HepG2 (cell line): ENCODE measurements around the gene BYSL. TPM values are rescaled to one million over a fixed set of nuclear protein-coding genes. Genes with fewer than 3 reads are reported as not detected.
A peak's percentile ranks its signal among the peaks of the same experiment; 100 is the strongest.

Experiments
- CEBPG ChIP-seq: IDR thresholded peaks from 2 replicates; pipeline ENCODE4 v1.6.1; 2016
- CHD2 ChIP-seq: IDR thresholded peaks from 2 replicates; pipeline ENCODE4 v1.6.1; 2011; ENCODE audit warnings: low read depth, low read length, improper control_type of control experiment
- ERF ChIP-seq: IDR thresholded peaks from 2 replicates; pipeline ENCODE4 v1.6.1; 2018; ENCODE audit warnings: missing biosample characterization, missing genetic modification reagents
- NFRKB ChIP-seq: fragments of 450-650 bp; IDR thresholded peaks from 2 replicates; pipeline ENCODE4 v1.6.1; 2017
- NRL ChIP-seq: sonication (generic); formaldehyde crosslinking; IDR thresholded peaks from 2 replicates; pipeline ENCODE4 v1.5.0; 2020; ENCODE audit warnings: missing genetic modification reagents, mild to moderate bottlenecking, moderate library complexity, borderline replicate concordance
- PCBP1 ChIP-seq: fragments of 200-400 bp; formaldehyde crosslinking; IDR thresholded peaks from 2 replicates; pipeline ENCODE4 v1.6.1; 2017; ENCODE audit warnings: mild to moderate bottlenecking, low read depth, low read length, borderline replicate concordance
- SAFB2 ChIP-seq: sonication (generic); formaldehyde crosslinking; IDR thresholded peaks from 2 replicates; pipeline ENCODE4 v1.5.1; 2020; ENCODE audit warnings: missing genetic modification reagents, low read depth, mild to moderate bottlenecking, borderline replicate concordance
- THAP11 ChIP-seq: IDR thresholded peaks from 2 replicates; pipeline ENCODE4 v1.6.1; 2016; ENCODE audit warnings: missing biosample characterization, missing genetic modification reagents
- ZFP41 ChIP-seq: sonication (generic); formaldehyde crosslinking; IDR thresholded peaks from 2 replicates; pipeline ENCODE4 v1.4.0; 2020; ENCODE audit warnings: mild to moderate bottlenecking, missing genetic modification reagents, borderline replicate concordance
- ZNF121 ChIP-seq: sonication (generic); formaldehyde crosslinking; IDR thresholded peaks from 2 replicates; pipeline ENCODE4 v1.5.0; 2020; ENCODE audit warnings: mild to moderate bottlenecking, missing genetic modification reagents
- ZNF124 ChIP-seq: sonication (generic); formaldehyde crosslinking; IDR thresholded peaks from 2 replicates; pipeline ENCODE4 v1.4.0; 2020; ENCODE audit warnings: missing genetic modification reagents
- ZNF20 ChIP-seq: sonication (generic); formaldehyde crosslinking; IDR thresholded peaks from 2 replicates; pipeline ENCODE4 v1.4.0; 2020; ENCODE audit warnings: mild to moderate bottlenecking, moderate library complexity, missing genetic modification reagents
- ZNF24 ChIP-seq: fragments of 450-650 bp; IDR thresholded peaks from 2 replicates; pipeline ENCODE4 v1.6.1; 2017; ENCODE audit warnings: antibody characterized with exemption, mild to moderate bottlenecking
- ZNF383 ChIP-seq: sonication (generic); formaldehyde crosslinking; IDR thresholded peaks from 2 replicates; pipeline ENCODE4 v1.4.0; 2020; ENCODE audit warnings: missing genetic modification reagents, mild to moderate bottlenecking, borderline replicate concordance
- ZNF432 ChIP-seq: sonication (generic); formaldehyde crosslinking; IDR thresholded peaks from 2 replicates; pipeline ENCODE4 v1.5.0; 2020; ENCODE audit warnings: missing genetic modification reagents, mild to moderate bottlenecking, borderline replicate concordance
- ZNF605 ChIP-seq: sonication (generic); formaldehyde crosslinking; IDR thresholded peaks from 2 replicates; pipeline ENCODE4 v1.8.0; 2022; ENCODE audit warnings: mild to moderate bottlenecking, missing genetic modification reagents
- ZNF615 ChIP-seq: sonication (generic); formaldehyde crosslinking; IDR thresholded peaks from 2 replicates; pipeline ENCODE4 v1.5.0; 2020; ENCODE audit warnings: mild to moderate bottlenecking, missing genetic modification reagents, borderline replicate concordance
- ZNF747 ChIP-seq: sonication (generic); formaldehyde crosslinking; IDR thresholded peaks from 2 replicates; pipeline ENCODE4 v1.8.1; 2023; ENCODE audit warnings: missing genetic modification reagents, mild to moderate bottlenecking, borderline replicate concordance
- polyA plus RNA-seq, 8 experiments: library from polyadenylated mRNA; depleted of rRNA in 3 of 8; stranded (reverse) in 7 of 8; unstranded in 1 of 8; fragments of >200 nt; fragmentation: Illumina TruSeq in 4 of 8; extraction: Trizol in 4 of 8; gene quantifications; 2 replicates each; pipeline versions ENCODE4 v1.2.1 to v1.2.3, GENCODE V29; 2011 to 2016; ENCODE audit warnings: low read depth in 4 of 8, missing spikeins in 1 of 8, mixed read lengths in 1 of 8; ENCODE audit not compliant: insufficient read depth in 1 of 8
- total RNA-seq, 5 experiments: library from RNA; depleted of rRNA; stranded (reverse); fragments of >200 nt; fragmentation: Illumina TruSeq; extraction: Trizol; gene quantifications; 2 replicates each; pipeline ENCODE4 v1.2.3, GENCODE V29; 2016; ENCODE audit warnings: low read depth in 1 of 5
- TF ChIP-seq, protein P1 (sequence below): sonication (generic); formaldehyde crosslinking; IDR thresholded peaks from 2 replicates; pipeline ENCODE4 v1.5.0; 2020; ENCODE audit warnings: missing genetic modification reagents
- TF ChIP-seq, protein P2 (sequence below): sonication (generic); formaldehyde crosslinking; IDR thresholded peaks from 2 replicates; pipeline ENCODE4 v1.5.0; 2020; ENCODE audit warnings: missing genetic modification reagents
- TF ChIP-seq, protein P3 (sequence below): sonication (generic); formaldehyde crosslinking; IDR thresholded peaks from 2 replicates; pipeline ENCODE4 v1.4.0; 2020; ENCODE audit warnings: missing genetic modification reagents, borderline replicate concordance
- TF ChIP-seq, protein P4 (sequence below): sonication (generic); formaldehyde crosslinking; IDR thresholded peaks from 2 replicates; pipeline ENCODE4 v1.4.0; 2020; ENCODE audit warnings: missing genetic modification reagents

Gene BYSL
- total and polyA plus RNA-seq, 2 of the 13 experiments (the other 11 are each of a cell fraction or from before 2014, with no cell fraction given) = 27.9 to 28.6 TPM

DNA sequence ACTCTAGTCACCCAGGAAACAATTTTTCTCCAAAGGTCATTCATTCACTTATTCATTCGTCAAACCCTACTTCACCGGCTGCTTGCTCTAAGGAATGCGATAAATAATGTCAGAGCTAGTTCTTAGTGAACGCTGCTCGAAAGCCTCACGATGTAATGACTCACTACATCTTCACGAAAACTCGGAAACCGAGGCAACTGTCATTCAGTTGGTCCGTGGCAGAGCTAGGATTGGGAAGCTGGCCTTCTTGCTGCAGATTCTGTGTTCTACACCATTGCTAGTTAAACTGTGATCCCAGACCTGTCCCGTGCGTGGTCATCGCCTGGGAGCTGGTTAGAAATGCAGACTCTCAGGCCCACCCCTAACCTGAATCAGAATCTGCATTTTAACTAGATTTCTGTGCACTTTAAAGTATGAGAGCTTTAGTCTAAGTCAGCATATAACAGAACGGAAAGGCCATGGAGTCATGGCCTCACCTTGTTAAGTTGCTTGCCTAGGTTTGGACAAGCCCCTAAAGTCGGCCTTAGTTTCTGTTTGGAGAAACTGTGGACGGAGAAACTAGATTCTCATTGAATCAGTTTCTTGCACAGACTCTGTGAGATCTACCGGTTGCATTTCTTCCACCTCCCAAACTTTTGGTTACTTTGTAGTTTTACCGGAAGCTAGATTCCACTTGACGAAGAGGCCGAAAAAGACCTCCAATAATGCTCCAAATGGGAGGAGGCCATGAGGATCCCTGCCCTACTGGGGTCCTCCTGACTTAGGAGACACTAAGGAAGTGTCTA is 21.0 kb downstream of the BYSL start (continued):
- TF ChIP-seq, protein P1, sequence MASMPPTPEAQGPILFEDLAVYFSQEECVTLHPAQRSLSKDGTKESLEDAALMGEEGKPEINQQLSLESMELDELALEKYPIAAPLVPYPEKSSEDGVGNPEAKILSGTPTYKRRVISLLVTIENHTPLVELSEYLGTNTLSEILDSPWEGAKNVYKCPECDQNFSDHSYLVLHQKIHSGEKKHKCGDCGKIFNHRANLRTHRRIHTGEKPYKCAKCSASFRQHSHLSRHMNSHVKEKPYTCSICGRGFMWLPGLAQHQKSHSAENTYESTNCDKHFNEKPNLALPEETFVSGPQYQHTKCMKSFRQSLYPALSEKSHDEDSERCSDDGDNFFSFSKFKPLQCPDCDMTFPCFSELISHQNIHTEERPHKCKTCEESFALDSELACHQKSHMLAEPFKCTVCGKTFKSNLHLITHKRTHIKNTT (CRISPR knock-in tag) = no peak
- TF ChIP-seq, protein P2, sequence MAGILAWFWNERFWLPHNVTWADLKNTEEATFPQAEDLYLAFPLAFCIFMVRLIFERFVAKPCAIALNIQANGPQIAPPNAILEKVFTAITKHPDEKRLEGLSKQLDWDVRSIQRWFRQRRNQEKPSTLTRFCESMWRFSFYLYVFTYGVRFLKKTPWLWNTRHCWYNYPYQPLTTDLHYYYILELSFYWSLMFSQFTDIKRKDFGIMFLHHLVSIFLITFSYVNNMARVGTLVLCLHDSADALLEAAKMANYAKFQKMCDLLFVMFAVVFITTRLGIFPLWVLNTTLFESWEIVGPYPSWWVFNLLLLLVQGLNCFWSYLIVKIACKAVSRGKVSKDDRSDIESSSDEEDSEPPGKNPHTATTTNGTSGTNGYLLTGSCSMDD (CRISPR knock-in tag) = no peak
- TF ChIP-seq, protein P3, sequence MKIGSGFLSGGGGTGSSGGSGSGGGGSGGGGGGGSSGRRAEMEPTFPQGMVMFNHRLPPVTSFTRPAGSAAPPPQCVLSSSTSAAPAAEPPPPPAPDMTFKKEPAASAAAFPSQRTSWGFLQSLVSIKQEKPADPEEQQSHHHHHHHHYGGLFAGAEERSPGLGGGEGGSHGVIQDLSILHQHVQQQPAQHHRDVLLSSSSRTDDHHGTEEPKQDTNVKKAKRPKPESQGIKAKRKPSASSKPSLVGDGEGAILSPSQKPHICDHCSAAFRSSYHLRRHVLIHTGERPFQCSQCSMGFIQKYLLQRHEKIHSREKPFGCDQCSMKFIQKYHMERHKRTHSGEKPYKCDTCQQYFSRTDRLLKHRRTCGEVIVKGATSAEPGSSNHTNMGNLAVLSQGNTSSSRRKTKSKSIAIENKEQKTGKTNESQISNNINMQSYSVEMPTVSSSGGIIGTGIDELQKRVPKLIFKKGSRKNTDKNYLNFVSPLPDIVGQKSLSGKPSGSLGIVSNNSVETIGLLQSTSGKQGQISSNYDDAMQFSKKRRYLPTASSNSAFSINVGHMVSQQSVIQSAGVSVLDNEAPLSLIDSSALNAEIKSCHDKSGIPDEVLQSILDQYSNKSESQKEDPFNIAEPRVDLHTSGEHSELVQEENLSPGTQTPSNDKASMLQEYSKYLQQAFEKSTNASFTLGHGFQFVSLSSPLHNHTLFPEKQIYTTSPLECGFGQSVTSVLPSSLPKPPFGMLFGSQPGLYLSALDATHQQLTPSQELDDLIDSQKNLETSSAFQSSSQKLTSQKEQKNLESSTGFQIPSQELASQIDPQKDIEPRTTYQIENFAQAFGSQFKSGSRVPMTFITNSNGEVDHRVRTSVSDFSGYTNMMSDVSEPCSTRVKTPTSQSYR (CRISPR knock-in tag) = no peak
- TF ChIP-seq THAP11 (CRISPR knock-in tag) = peak; percentile 11; the same call in 1 of the 2 replicates
- no peak for TF ChIP-seq ZFP41 (CRISPR knock-in tag)
- TF ChIP-seq ZNF20 (CRISPR knock-in tag) = no peak
- 0 out of 2 replicates have a peak, but pooled peaks have one; percentile 8 for TF ChIP-seq ZNF383 (CRISPR knock-in tag)
- TF ChIP-seq ZNF615 (CRISPR knock-in tag) = 0 out of 2 replicates have a peak, but pooled peaks have one; percentile 55
- no peak for TF ChIP-seq SAFB2 (CRISPR knock-in tag)
- no peak for TF ChIP-seq ERF (CRISPR knock-in tag)
- TF ChIP-seq ZNF605 (CRISPR knock-in tag) = no peak
- 0 out of 2 replicates have a peak, but pooled peaks have one; percentile 61 for TF ChIP-seq ZNF747
- TF ChIP-seq PCBP1 = no peak
- no peak for TF ChIP-seq ZNF124 (CRISPR knock-in tag)
- TF ChIP-seq CHD2 = no peak
- TF ChIP-seq NFRKB = no peak
- TF ChIP-seq CEBPG (CRISPR knock-in tag) = no peak
- TF ChIP-seq ZNF121 = no peak
- TF ChIP-seq, protein P4, sequence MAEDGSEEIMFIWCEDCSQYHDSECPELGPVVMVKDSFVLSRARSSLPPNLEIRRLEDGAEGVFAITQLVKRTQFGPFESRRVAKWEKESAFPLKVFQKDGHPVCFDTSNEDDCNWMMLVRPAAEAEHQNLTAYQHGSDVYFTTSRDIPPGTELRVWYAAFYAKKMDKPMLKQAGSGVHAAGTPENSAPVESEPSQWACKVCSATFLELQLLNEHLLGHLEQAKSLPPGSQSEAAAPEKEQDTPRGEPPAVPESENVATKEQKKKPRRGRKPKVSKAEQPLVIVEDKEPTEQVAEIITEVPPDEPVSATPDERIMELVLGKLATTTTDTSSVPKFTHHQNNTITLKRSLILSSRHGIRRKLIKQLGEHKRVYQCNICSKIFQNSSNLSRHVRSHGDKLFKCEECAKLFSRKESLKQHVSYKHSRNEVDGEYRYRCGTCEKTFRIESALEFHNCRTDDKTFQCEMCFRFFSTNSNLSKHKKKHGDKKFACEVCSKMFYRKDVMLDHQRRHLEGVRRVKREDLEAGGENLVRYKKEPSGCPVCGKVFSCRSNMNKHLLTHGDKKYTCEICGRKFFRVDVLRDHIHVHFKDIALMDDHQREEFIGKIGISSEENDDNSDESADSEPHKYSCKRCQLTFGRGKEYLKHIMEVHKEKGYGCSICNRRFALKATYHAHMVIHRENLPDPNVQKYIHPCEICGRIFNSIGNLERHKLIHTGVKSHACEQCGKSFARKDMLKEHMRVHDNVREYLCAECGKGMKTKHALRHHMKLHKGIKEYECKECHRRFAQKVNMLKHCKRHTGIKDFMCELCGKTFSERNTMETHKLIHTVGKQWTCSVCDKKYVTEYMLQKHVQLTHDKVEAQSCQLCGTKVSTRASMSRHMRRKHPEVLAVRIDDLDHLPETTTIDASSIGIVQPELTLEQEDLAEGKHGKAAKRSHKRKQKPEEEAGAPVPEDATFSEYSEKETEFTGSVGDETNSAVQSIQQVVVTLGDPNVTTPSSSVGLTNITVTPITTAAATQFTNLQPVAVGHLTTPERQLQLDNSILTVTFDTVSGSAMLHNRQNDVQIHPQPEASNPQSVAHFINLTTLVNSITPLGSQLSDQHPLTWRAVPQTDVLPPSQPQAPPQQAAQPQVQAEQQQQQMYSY (CRISPR knock-in tag) = peak; percentile 6; the same call in 1 of the 2 replicates
- TF ChIP-seq NRL (CRISPR knock-in tag) = no peak
- TF ChIP-seq ZNF432 (CRISPR knock-in tag) = no peak
- no peak; the same call in 1 of the 2 replicates for TF ChIP-seq ZNF24
